Stimulated activated CD8-positive, alpha-beta memory T cell treated with anti-CD3 and anti-CD28 coated beads, Interleukin-4, amount 100 ng/mL, for 48 hours (primary cell): Measurements from ENCODE around the gene ACOT11.
"Not testable (repeated sequence)": the region's sequence is repeated elsewhere in the genome, so short reads cannot be mapped to it uniquely, and the experiment has no call there.

Experiments
- DNase-seq: peaks from one replicate; pipeline ENCODE4 v3.0.0-alpha.2; 2020

The ACOT11 gene

GRCh38 chr1:54547601-54548388 is at the start of gene ACOT11:
ACOT11 (plus strand) TSS chr1:54548228; CDS start chr1:54548310, 82 bp downstream.
- DNase-seq = peak; percentile 14

DNA sequence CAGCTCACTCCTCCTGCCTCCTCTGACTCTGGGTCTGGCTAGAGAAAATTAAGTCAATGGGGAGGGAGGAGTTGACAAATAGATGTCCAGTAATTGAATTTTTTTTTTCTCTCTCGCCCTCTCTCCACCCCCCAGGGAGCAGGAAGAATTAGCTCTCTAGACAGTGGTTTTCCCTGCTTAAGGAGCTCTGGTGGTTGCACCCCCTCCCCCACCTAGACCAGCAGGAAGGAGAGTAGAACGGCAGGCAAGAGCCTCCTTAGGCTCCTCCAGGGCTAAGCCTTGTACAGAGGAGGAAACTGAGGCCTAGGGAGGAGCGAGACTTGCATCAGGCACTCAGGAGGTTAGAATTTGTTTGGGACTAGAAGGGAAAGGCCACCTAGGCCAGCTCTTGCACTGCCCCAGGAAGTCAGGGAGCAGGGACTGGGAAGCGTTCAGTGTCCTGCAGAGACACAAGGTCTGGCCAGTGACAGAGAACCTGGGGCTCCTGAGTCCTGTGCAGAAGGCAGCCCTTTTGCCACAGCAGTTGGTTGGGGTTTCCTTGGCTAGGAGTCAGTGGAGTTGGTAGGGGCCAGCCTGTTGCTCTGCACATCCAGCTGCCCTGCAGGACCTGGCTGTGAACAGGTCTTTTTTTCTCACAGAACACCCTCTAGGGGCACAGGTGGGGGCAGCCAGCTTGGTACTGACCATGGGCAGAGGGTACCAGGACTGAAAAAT is 49.5 kb upstream of the ACOT11 start:
- no peak for DNase-seq

GRCh38 chr1:54499097-54499359 is 49.0 kb upstream of the ACOT11 start:
- no peak for DNase-seq

- no peak for DNase-seq
Observed at GRCh38 chr1:54499360-54500106, 48.5 kb upstream of the ACOT11 start.

DNA sequence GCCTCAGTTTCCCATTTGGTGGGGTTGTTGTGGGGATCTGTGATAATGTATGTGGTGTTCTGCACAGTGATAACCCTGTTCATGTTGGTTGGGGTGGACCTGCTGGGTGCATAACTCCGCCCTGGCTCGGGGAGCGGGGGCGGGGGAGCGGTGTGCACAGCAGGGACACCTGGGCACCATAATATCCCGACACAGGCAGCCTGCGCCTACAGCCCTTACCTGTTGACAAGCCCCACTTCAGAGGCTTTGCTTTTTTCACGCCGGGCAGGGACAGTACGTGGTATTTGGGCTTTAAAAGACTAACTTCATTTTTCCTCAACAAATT is 48.0 kb upstream of the ACOT11 start:
- DNase-seq = no peak

GRCh38 chr1:54501849-54502248 is 46.2 kb upstream of the ACOT11 start:
- DNase-seq = no peak

DNA sequence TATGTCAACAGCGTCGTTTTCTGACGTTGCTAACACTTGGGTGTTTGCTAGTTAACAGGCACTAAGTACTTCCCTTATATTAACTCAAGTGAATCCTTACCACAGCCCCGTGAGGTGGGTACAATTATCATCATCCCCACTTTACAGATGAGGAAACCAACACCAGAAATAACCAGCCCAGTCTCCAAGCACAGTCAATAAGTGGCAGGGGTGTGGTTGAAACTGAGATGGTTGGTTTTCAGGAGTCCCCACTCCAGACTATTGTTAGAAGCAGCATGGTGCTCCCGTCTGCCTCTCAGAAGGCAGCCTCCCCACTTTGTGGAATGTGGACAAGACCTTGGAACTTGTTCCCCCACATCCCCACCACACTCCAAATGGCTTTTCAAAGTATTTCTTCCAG is 45.7 kb upstream of the ACOT11 start:
- DNase-seq = no peak

DNA sequence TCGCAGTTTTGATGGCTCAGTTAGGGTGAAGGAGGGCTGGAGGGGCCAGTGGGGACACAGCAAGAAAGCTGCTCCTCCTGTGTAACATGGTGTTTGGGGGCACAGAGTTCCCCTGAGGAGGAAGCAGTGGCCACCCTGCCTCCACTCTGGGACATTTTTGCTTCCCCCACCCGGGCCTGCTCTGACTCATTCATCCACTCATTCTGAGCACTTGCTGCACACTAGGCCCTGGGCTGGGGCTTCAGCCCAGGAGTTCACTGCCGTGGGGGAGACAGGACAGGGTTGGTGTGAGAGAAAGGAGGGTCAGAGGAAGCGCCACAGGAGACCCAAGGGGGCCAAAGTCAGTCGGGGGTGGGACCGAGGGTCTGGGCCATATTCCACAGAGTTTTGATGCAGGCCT is 41.4 kb upstream of the ACOT11 start:
- no peak for DNase-seq

- DNase-seq = no peak
Observed at GRCh38 chr1:54507033-54507870, 40.8 kb upstream of the ACOT11 start.

- no peak for DNase-seq
Observed at GRCh38 chr1:54510715-54511270, 37.2 kb upstream of the ACOT11 start.

- DNase-seq = not testable (repeated sequence)
Observed at GRCh38 chr1:54513921-54514580, 34.0 kb upstream of the ACOT11 start.

DNA sequence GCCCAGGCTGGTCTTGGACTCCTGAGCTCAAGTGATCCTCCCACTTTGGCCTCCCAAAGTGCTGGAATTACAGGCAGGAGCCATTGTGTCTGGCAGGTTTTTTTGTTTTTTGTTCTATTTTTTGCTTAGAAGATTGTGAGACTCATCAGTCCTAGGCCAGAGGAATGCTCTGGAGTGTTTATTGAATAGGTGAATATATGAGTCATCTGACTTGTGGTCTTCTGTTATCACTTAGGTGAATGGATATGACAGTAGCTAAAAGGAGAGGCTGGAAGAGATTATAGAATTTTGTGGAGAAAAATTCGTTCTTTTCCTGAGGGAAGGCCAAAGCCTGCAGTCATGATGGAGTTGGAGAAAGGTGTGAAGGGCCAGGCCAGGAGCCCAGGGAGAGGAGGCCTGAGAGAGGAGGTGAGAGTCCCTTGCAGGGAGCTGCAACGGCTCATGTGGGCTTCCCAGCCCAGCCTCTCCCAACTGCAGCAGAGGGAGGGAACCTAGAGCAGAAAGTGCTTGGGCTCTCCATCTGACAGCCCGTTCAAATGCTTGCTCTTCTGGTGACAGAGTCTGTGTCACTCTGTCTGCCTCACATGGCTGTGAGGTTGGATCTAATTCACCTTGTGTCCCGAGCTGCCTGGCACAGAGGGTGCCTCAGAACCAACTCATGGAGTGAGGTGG is 31.6 kb upstream of the ACOT11 start:
- DNase-seq = no peak

- DNase-seq = no peak
Observed at GRCh38 chr1:54517496-54517895, 30.5 kb upstream of the ACOT11 start.

DNA sequence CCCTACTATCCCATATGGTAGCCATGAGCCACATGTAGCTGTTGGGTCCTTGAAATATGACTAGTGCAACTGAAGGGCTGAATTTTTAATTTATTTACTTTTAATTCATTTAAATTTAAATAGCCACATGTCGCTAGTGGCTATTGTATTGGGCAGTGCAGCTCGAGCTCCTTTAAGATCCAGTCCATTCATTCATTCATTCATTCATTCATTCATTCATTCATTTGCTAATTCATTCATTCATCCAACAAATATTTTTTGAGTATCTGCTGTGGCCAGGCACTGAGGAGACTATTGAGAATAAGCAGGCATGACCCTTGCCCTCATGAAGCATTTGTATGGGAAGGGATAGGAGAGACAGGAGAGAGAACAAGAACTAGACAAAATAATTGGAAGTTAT is 29.5 kb upstream of the ACOT11 start:
- DNase-seq = no peak

- DNase-seq = no peak
Observed at GRCh38 chr1:54519709-54520108, 28.3 kb upstream of the ACOT11 start.

DNA sequence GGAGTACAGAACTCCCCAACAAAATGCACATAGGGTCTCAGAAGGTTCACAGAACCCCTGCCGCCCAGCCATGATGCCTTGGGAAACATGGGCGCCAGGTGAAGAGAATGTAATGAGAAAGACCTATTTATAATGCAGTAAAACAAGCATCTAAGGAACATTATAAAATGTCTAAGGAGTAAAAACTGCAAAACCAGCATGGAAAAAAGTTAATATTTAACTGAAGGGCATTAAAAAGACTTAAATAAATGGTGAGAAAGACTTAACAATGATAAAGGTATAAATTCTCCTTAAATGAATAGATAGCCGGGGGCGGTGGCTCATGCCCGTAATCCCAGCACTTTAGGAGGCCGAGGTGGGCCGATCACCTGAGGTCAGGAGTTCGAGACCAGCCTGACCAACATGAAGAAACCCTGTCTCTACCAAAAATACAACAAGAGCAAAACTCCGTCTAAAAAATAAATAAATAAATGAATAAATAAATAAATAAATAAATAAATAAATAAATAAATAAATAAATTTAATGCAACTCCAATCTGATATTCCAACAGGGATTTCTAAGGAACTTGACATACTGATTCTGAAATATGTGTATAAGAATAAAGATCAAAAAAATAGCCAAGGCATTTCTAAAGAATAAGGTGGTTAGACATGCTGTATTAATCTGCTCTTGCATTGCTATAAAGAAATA is 27.3 kb upstream of the ACOT11 start:
- no peak for DNase-seq

DNA sequence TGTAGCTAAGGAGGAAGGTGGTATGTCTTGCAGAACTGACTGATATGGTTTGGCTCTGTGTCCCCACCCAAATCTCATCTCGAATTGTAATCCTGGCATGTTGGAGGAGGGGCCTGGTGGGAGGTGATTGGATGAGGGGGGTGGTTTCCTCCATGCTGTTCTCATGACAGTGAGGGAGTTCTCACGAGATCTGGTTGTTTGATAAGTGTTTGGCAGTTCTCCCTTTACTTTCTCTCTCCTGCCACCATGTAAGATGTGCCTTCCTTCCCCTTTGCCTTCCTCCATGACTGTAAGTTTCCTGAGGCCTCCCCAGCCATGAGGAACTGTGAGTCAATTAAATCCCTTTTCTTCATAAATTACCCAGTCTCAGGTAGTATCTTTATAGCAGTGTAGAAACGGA is 21.5 kb upstream of the ACOT11 start:
- DNase-seq = not testable (repeated sequence)

- peak; percentile 1 for DNase-seq
Observed at GRCh38 chr1:54528613-54529012, 19.4 kb upstream of the ACOT11 start.

- DNase-seq = no peak
Observed at GRCh38 chr1:54532033-54532432, 16.0 kb upstream of the ACOT11 start.

- not testable (repeated sequence) for DNase-seq
Observed at GRCh38 chr1:54536656-54537055, 11.4 kb upstream of the ACOT11 start.

- no peak for DNase-seq
Observed at GRCh38 chr1:54537611-54538010, 10.4 kb upstream of the ACOT11 start.
